ENCODE data around the gene SRSF9.
"Not testable (repeated sequence)": the region's sequence is repeated elsewhere in the genome, so short reads cannot be mapped to it uniquely, and the experiment has no call there.

SRSF9 gene

DNA sequence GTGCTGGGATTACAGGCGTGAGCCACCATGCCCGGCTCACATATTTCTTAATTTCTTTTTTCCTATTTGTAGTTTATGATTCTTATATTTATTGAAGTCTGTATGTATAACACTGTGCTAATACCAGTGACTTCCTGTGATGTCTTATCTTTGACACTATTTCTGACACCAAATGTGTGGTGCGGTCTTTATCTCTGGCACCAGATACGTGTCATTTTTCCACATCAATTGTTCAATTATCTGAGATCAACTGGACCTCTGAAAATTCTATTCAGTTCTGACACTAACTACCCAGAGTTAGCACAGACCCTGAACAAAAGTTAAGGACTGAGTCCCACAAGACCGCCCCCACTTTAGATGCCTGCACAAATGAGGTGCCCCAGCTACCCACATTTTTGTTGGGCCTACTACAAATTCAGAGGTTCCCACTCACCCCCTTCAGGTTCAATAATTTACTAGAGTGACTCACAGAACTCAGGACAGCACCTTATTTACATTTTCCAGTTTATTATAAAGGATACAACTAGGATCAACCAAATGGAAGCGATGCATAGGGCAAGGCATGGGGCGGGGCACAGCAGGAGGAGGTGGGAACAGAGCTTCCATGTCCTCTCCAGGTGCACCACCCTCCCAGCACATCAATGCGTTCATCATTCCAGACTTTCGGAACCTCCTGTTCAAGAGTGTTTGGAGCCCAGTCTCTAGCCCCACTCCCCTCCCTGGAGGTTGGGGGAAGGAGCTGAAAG lies 11.6 kb upstream of the SRSF9 start:
- no peak for DNase-seq

- no peak for DNase-seq
These were observed 10.7 kb upstream of the SRSF9 start for GRCh38 chr12:120480211-120480610.

GRCh38 chr12:120479458-120479857 lies 9.9 kb upstream of the SRSF9 start:
- DNase-seq: no peak

- no peak for DNase-seq
These were observed 6.1 kb upstream of the SRSF9 start for GRCh38 chr12:120475643-120476042.

GRCh38 chr12:120474616-120474960 lies 5.0 kb upstream of the SRSF9 start:
- no peak for DNase-seq

GRCh38 chr12:120473807-120474615 lies 4.5 kb upstream of the SRSF9 start:
- DNase-seq: no peak

DNA sequence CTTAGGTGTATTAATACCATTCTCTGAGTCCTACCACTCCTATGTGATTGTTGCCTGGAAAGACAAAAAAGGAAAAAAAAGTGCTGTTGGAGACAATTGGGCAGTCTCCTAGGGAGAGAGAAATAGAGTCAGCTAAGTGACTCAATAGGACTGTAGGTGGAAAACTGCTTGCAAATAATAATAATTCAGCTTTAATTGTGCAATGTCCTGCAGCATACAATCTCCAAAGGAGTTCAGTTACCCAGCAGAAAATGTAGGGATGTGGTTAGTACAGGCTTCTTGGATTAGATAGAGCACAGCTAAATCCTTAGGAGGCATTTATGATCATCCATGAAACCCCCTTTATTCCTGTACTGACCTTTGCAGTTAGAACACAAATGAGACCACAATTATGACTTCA lies 3.0 kb upstream of the SRSF9 start:
- DNase-seq: no peak

DNA sequence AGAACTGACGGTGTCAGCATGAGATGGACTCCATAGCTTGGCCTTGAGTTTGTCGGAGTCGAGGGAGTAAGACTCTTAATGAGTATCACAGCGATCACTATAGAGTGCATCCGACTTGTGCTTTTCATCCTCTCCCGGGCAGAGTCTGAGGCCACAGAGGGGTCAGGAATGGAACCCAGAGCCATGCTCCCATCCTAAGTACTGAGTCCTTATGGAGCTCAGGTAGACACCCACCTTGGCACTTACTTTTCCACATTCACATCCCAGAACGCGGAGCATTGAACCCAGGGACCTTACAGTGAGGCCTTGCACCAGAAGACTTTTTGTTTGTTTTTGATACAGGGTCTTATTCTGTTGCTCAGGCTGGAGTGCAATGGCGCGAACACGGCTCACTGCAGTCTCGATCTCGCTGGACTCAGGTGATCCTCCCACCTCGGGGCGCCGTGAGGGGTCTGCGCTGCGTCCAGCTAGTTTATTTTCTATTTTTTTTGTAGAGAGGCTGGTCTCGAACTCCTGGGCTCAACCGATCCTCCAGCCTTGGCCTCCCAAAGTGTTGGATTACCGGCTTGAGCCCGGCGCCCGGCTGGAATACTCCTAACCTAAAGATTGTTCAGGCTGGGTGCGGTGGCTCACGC lies 719 bp upstream of the SRSF9 start:
- no peak for DNase-seq

DNA sequence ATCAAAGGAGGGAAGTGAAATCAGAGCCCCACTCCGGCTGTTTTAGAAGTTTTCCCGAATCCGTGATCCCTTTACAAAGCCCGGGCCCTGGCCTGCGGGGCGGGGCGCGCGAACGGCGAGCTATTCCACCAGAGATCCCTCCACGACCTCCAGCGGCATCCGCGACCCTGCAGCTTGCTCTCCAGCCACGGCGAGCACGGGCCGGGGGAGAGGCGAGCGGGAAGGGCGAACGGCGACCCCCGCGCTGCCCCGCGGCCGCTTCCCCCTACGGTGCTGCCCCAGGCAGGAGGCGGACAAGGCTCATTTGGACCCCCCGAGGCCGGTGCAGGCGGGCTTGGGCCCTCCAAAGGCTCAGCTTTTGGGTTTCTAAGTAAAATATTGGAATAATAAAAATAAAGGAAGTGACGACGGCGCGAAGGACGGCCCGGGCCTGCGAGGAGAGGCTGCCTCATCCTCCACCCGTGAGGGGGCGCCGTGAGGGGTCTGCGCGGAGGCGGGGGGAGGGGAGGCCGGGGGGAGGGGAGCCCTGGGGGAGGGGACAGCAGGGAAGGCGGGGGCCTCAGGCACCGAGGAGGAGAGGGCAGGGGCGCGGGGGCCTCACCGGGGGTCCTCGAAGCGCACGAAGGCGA lies 613 bp downstream of the SRSF9 start:
- peak in 1 of 2 donors; percentile 55 for DNase-seq

DNA sequence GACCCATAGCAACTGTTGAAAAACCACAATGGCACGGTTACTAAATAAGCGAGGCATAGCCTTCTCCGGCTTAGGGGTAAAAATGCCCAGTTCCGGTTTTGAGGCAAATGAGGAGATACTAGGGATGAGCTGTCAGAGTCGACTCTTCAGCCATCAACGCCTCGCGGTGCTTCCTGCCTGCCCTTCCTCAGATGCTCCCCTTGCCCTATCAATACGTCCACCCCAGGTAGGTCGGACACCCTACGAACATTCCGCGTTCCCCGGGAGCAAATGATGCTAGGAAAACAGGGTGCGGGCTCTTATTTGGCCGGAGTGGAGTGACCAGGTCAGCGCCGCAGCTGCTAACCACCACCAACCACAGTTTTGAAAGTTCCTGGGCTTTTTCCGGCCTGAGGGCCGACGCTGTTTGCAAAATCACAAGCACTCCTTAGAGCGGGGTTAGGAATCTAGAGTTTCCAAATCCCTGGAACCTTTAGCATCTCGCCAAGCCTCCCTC lies 1.2 kb downstream of the SRSF9 start:
- no peak for DNase-seq

- no peak for DNase-seq
These were observed 2.1 kb downstream of the SRSF9 start for GRCh38 chr12:120467439-120467838.

DNA sequence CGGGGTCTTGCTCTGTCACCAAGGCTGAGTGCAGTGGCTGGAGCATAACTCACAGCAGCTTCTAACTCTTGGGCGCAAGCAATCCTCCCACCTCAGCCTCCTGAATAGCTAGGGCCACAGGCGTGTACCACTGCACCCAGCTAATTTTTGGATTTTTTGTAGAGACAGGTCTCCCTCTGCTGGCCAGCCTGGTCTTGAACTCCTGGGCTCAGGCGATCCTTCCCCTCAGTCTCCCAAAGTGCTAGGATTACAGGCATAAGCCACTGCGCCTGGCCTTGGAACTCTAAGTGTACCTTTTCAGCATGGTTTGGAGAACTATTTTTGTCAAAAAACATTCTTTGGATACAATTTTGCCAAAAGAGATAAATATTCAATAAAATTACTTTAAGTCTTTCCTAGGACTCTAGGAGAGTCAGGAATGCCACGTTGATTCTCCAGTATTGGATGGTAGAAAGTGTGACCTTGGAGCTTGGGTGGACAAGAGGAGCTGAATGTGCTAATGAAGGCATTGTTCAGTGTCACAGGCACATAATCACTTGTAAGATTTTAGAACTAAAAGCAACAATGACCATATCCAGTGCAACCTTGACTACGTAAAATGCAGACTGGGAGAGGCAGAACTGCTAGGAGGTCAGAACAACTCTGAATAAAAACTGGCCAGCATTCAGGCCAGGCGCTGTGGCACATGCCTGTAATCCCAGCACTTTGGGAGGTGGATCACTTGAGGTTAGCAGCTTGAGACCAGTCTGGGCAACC lies 2.8 kb downstream of the SRSF9 start:
- DNase-seq: no peak

- no peak for DNase-seq
These were observed 3.8 kb downstream of the SRSF9 start for GRCh38 chr12:120465756-120466155.

DNA sequence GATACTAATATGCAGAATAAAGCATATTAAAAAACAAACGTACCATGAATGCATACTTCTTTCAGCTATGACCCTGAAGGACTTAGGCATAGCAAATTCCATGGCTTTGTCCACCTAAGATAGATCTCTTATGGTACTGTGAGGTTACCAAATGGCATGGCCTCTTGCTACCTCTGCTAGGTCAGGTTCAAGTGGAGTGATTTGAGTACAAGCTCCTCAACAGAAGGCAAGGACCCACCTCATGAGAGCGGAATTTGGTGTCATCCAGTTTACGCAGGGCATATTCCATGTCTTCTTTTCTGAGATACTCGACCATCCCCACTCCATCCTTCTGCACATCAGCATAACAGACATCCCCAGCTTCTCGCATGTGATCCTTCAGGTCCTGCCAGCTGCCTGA lies 5.8 kb downstream of the SRSF9 start:
- no peak for DNase-seq

- no peak for DNase-seq
These were observed 7.4 kb downstream of the SRSF9 start for GRCh38 chr12:120462099-120462640.

GRCh38 chr12:120460157-120460556 lies 9.4 kb downstream of the SRSF9 start:
- no peak for DNase-seq

- no peak for DNase-seq
These were observed 12.4 kb downstream of the SRSF9 start for GRCh38 chr12:120457133-120457532.

DNA sequence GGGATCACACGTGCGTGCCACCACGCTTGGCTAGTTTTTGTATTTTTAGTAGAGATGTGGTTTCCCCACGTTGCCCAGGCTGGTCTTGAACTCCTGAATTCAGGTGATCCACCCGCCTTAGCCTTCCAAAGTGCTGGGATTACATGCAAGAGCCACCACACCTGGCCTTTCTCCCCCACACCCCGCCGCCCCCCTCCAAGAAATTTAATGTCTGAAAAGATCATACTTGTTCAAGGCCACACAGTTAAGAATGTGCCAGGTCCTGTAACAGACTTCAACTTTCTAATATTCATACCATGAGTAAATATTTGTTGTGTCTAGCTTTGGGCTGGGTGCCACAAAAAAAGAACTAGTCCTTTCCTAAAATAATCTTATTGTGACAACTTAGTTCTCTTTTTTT lies 14.2 kb downstream of the SRSF9 start:
- no peak for DNase-seq

DNA sequence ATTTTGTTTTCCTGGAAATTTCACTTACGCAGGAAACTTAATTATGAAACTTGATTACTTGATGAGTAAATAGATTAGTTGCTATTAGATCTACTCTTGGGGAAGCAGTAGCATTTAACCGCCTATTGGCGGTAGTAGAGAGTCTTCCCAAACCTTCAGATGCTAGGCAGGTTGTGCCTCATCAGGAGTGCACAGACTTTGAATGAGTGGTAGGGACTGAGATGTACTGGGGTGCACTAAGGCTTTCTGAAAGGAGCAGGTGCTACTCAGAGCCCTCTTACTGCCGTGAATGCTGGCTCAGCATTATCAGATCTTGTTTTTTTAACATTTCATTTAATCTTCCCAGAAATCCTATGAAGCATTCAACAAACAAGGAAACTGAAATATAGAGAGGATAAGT lies 15.6 kb downstream of the SRSF9 start:
- DNase-seq: no peak

DNA sequence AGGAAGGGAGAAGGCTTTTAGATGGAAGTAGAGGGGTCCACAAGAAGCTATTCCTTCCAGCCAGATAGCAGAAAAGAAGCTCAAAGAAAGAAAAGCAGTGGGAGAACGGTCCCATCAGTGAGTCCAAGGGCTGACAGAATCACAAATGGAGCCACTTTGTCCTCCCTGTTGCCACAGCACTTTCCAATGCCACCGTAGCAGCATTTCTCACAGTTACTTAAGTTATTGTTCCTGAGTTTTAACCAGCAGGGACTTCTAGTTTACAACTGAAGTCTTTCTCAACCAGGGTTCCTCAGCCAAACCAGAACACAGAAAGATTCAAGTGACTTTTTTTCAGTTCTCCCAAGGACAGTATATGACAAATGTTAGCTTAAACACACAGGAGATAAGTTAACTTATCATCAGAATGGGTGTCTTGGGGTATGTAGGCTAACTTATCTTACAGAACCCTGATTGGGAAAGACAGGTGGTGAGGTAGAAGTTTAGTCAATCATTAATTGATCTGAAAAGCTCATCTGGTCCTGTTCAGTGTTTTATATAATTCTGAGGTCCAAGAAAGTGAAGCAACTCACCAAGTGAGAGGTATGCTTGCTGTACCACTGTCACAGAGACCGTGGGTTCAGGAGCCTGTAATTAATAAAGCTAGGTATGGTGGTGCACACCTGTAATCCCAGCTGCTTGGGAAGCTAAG lies 16.3 kb downstream of the SRSF9 start:
- DNase-seq: no peak

- DNase-seq: not testable (repeated sequence)
These were observed 17.0 kb downstream of the SRSF9 start for GRCh38 chr12:120452524-120452923.

DNA sequence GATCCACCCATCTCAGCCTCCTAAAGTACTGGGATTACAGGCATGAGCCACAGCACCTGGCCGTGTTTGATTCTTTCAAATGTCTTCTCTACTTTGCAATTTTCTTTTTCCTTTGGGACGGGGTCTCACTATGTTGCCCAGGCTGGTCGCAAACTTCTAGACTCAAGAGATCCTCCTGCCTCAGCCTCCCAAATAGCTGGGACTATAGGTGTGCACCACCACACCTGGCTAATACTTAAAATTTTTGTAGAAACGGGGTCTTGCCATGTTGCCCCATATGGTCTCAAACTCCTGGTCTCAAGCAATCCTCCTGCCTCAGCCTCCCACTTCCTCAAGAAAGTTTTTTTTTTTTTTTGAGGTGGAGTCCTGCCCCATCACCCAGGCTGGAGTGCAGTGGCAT lies 21.6 kb downstream of the SRSF9 start:
- DNase-seq: no peak
